HL-60/S4 treated with retinoic acid at 250 ng/mL for 4 days and 3 days (cell line): Measurements from ENCODE around the gene DENND10.
"Not testable (repeated sequence)": the region's sequence is repeated elsewhere in the genome, so short reads cannot be mapped to it uniquely, and the experiment has no call there.

Experiments used
- in situ Hi-C: fragments of 300-500 bp; cut with MboI; formaldehyde crosslinking; loops from 2 replicates; pipeline ENCODE4 v1.7.0; 2022; ENCODE audit warnings: low sequenced_read_pairs

DENND10 gene

GRCh38 chr10:119131512-119132240 lies 27.8 kb downstream of the DENND10 start:
- in situ Hi-C loops, result no loop called here

- in situ Hi-C loops, result no loop called here
Measured at GRCh38 chr10:119132521-119133345, 28.8 kb downstream of the DENND10 start.

- in situ Hi-C loops, result no loop called here
Measured at GRCh38 chr10:119133949-119134348, 30.0 kb downstream of the DENND10 start.

GRCh38 chr10:119135513-119135881 lies 31.6 kb downstream of the DENND10 start:
- in situ Hi-C loops, result no loop called here

- in situ Hi-C loops, result no loop called here
Measured at GRCh38 chr10:119136084-119136483, 32.2 kb downstream of the DENND10 start.

- in situ Hi-C loops, result not testable (repeated sequence)
Measured at GRCh38 chr10:119137878-119138277, 34.0 kb downstream of the DENND10 start.

- in situ Hi-C loops, result no loop called here
Measured at GRCh38 chr10:119138346-119139306, 34.7 kb downstream of the DENND10 start.

GRCh38 chr10:119139464-119140067 lies 35.7 kb downstream of the DENND10 start:
- in situ Hi-C loops, result no loop called here

- in situ Hi-C loops, result no loop called here
Measured at GRCh38 chr10:119140603-119141245, 36.8 kb downstream of the DENND10 start.

GRCh38 chr10:119143657-119144056 lies 39.7 kb downstream of the DENND10 start:
- in situ Hi-C loops, result no loop called here

GRCh38 chr10:119149157-119149556 lies 45.2 kb downstream of the DENND10 start:
- in situ Hi-C loops, result no loop called here

- in situ Hi-C loops, result no loop called here
Measured at GRCh38 chr10:119149729-119150128, 45.8 kb downstream of the DENND10 start.

GRCh38 chr10:119151601-119152000 lies 47.7 kb downstream of the DENND10 start:
- in situ Hi-C loops, result not testable (repeated sequence)

- in situ Hi-C loops, result no loop called here
Measured at GRCh38 chr10:119153041-119153440, 49.1 kb downstream of the DENND10 start.

GRCh38 chr10:119153661-119154060 lies 49.7 kb downstream of the DENND10 start:
- in situ Hi-C loops, result no loop called here

GRCh38 chr10:119159332-119159731 lies 55.4 kb downstream of the DENND10 start:
- in situ Hi-C loops, result no loop called here

- in situ Hi-C loops, result no loop called here
Measured at GRCh38 chr10:119161680-119162451, 58.0 kb downstream of the DENND10 start.

- in situ Hi-C loops, result no loop called here
Measured at GRCh38 chr10:119162452-119163092, 58.7 kb downstream of the DENND10 start.
